ENCODE measurements around the gene PPFIA1. TPM values are rescaled to one million over a fixed set of nuclear protein-coding genes. Genes with fewer than 3 reads are reported as not detected.

Gene PPFIA1
- total RNA-seq, 1 experiment from 2014 or later, result 113 TPM

- CTCF ChIA-PET, result no interaction called here
- H3K27ac ChIP-seq (ENCODE audit: low read depth, low read length, poor library complexity, severe bottlenecking), result no peak overlapping the region
- intact Hi-C loops (cut with micrococcal nuclease; ENCODE audit: unreplicated experiment), result no loop called here
- H3K4me3 ChIP-seq (ENCODE audit: low read depth, low read length, poor library complexity, severe bottlenecking), result no peak overlapping the region
- TF ChIP-seq CTCF (conservative IDR thresholded peaks at IDR 0.05; ENCODE audit: low read depth, low read length) (no peak), EZH2 (IDR thresholded peaks at IDR 0.05; ENCODE audit: borderline replicate concordance, low read depth, low read length, poor library complexity, severe bottlenecking) (no peak)
- no peaks in the 10 kb centered on the region for H3K27me3 ChIP-seq (replicated peaks; ENCODE audit: insufficient read depth, low read depth, low read length, poor library complexity)
- H3K4me1 ChIP-seq (ENCODE audit: insufficient read depth, low read length, poor library complexity, severe bottlenecking), result no peaks in the 10 kb centered on the region
- DNase-seq (ENCODE audit: low spot score), result no peak
- no TSS peak for BruUV-seq (replicated peaks)
- peaks cover 80% of the 10 kb centered on the region for H3K36me3 ChIP-seq (ENCODE audit: insufficient read depth, low read length, poor library complexity, severe bottlenecking)
- H3K9me3 ChIP-seq (ENCODE audit: low read depth, low read length, poor library complexity, severe bottlenecking), result no peaks in the 10 kb centered on the region
- POLR2A ChIA-PET (ENCODE audit: low non-redundant PET), result no interaction called here
Observed at GRCh38 chr11:70360211-70360610, 89.7 kb downstream of the PPFIA1 start.

GRCh38 chr11:70364178-70364577 is 93.7 kb downstream of the PPFIA1 start:
- POLR2A ChIA-PET (ENCODE audit: low non-redundant PET), result no interaction called here
- peaks cover 66% of the 10 kb centered on the region for H3K36me3 ChIP-seq (ENCODE audit: insufficient read depth, low read length, poor library complexity, severe bottlenecking)
- DNase-seq (ENCODE audit: low spot score), result no peak

GRCh38 chr11:70364745-70365543 is 94.5 kb downstream of the PPFIA1 start:
- BruUV-seq (replicated peaks), result no TSS peak
- intact Hi-C loops (cut with micrococcal nuclease; ENCODE audit: unreplicated experiment), result no loop called here
- Histone ChIP-seq H3K27me3 (replicated peaks; ENCODE audit: insufficient read depth, low read depth, low read length, poor library complexity) (no peaks in the 10 kb centered on the region), H3K27ac (ENCODE audit: low read depth, low read length, poor library complexity, severe bottlenecking) (no peak overlapping the region), H3K4me3 (ENCODE audit: low read depth, low read length, poor library complexity, severe bottlenecking) (no peak overlapping the region), H3K4me1 (ENCODE audit: insufficient read depth, low read length, poor library complexity, severe bottlenecking) (peaks cover 6% of the 10 kb centered on the region), H3K36me3 (ENCODE audit: insufficient read depth, low read length, poor library complexity, severe bottlenecking) (peaks cover 60% of the 10 kb centered on the region), H3K9me3 (ENCODE audit: low read depth, low read length, poor library complexity, severe bottlenecking) (no peaks in the 10 kb centered on the region)
- CTCF ChIA-PET, result no interaction called here
- DNase-seq (ENCODE audit: low spot score), result no peak
- TF ChIP-seq EZH2 (IDR thresholded peaks at IDR 0.05; ENCODE audit: borderline replicate concordance, low read depth, low read length, poor library complexity, severe bottlenecking), result no peak
- TF ChIP-seq CTCF (conservative IDR thresholded peaks at IDR 0.05; ENCODE audit: low read depth, low read length), result no peak
- POLR2A ChIA-PET (ENCODE audit: low non-redundant PET), result no interaction called here

More at GRCh38 chr11:70364178-70364577, 93.7 kb downstream of the PPFIA1 start:
- no peak overlapping the region for H3K27ac ChIP-seq (ENCODE audit: low read depth, low read length, poor library complexity, severe bottlenecking)
- TF ChIP-seq CTCF (conservative IDR thresholded peaks at IDR 0.05; ENCODE audit: low read depth, low read length) (no peak), EZH2 (IDR thresholded peaks at IDR 0.05; ENCODE audit: borderline replicate concordance, low read depth, low read length, poor library complexity, severe bottlenecking) (no peak)
- CTCF ChIA-PET, result no interaction called here
- peaks cover 6% of the 10 kb centered on the region for H3K4me1 ChIP-seq (ENCODE audit: insufficient read depth, low read length, poor library complexity, severe bottlenecking)
- H3K27me3 ChIP-seq (replicated peaks; ENCODE audit: insufficient read depth, low read depth, low read length, poor library complexity), result no peaks in the 10 kb centered on the region
- no peaks in the 10 kb centered on the region for H3K9me3 ChIP-seq (ENCODE audit: low read depth, low read length, poor library complexity, severe bottlenecking)
- intact Hi-C loops (cut with micrococcal nuclease; ENCODE audit: unreplicated experiment), result no loop called here
- no peak overlapping the region for H3K4me3 ChIP-seq (ENCODE audit: low read depth, low read length, poor library complexity, severe bottlenecking)
- BruUV-seq (replicated peaks), result no TSS peak

Data from A673 (cell line).